GM21526 (cell line): Measurements from ENCODE around the gene SYNE1.

ENCODE experiments used
- ATAC-seq: cut with Tn5 transposase; IDR thresholded peaks from one replicate; pipeline ENCODE4 v1.9.1; 2021; ENCODE audit warnings: moderate library complexity; ENCODE audit not compliant: unreplicated experiment, low FRiP score

Gene SYNE1

GRCh38 chr6:152380993-152381898, 255.9 kb downstream of the SYNE1 start:
- ATAC-seq: no peak

GRCh38 chr6:152380351-152380767, 256.8 kb downstream of the SYNE1 start:
- ATAC-seq: no peak

GRCh38 chr6:152379423-152379822, 257.7 kb downstream of the SYNE1 start:
- ATAC-seq: no peak

- ATAC-seq: no peak
Observed at GRCh38 chr6:152378169-152378568, 259.0 kb downstream of the SYNE1 start.

- ATAC-seq: no peak
Observed at GRCh38 chr6:152375197-152375596, 262.0 kb downstream of the SYNE1 start.

- ATAC-seq: no peak
Observed at GRCh38 chr6:152372945-152373344, 264.2 kb downstream of the SYNE1 start.

- no peak for ATAC-seq
Observed at GRCh38 chr6:152371775-152372174, 265.4 kb downstream of the SYNE1 start.

- ATAC-seq: no peak
Observed at GRCh38 chr6:152368751-152369624, 268.2 kb downstream of the SYNE1 start.

GRCh38 chr6:152364866-152365265, 272.3 kb downstream of the SYNE1 start:
- ATAC-seq: no peak

GRCh38 chr6:152360034-152360433, 277.1 kb downstream of the SYNE1 start:
- ATAC-seq: no peak

GRCh38 chr6:152356662-152357061, 280.5 kb downstream of the SYNE1 start:
- ATAC-seq: no peak

- no peak for ATAC-seq
Observed at GRCh38 chr6:152356016-152356415, 281.1 kb downstream of the SYNE1 start.

GRCh38 chr6:152355166-152355565, 282.0 kb downstream of the SYNE1 start:
- no peak for ATAC-seq

- ATAC-seq: no peak
Observed at GRCh38 chr6:152353440-152353839, 283.7 kb downstream of the SYNE1 start.

GRCh38 chr6:152351742-152352141, 285.4 kb downstream of the SYNE1 start:
- ATAC-seq: no peak

- ATAC-seq: no peak
Observed at GRCh38 chr6:152351110-152351509, 286.1 kb downstream of the SYNE1 start.

- no peak for ATAC-seq
Observed at GRCh38 chr6:152348116-152348515, 289.0 kb downstream of the SYNE1 start.

- ATAC-seq: no peak
Observed at GRCh38 chr6:152343735-152344360, 293.3 kb downstream of the SYNE1 start.

GRCh38 chr6:152341596-152341995, 295.6 kb downstream of the SYNE1 start:
- ATAC-seq: no peak

GRCh38 chr6:152338335-152339125, 298.6 kb downstream of the SYNE1 start:
- ATAC-seq: peak; percentile 93
